Loucy (cell line): Measurements from ENCODE around the gene SOAT2.

ENCODE experiments used
- CTCF ChIP-seq: fragments of 200-600 bp; sonication (generic); conservative IDR thresholded peaks from 2 replicates; pipeline ENCODE4 v1.5.1; 2014; ENCODE audit warnings: mild to moderate bottlenecking, antibody characterized with exemption, low read length
- EZH2phosphoT487 ChIP-seq: fragments of 200-600 bp; IDR thresholded peaks from 2 replicates; pipeline ENCODE4 v1.6.1; 2018; ENCODE audit warnings: antibody characterized with exemption, mild to moderate bottlenecking, moderate library complexity, borderline replicate concordance

- TF ChIP-seq EZH2phosphoT487 (no peak), CTCF (no peak)
Measured at GRCh38 chr12:53090105-53090504, 13.2 kb upstream of the SOAT2 start.
